Liver (tissue), 3 donors: ENCODE measurements around the gene CHRM4.

ENCODE experiments used
- EGR1 ChIP-seq, 2 donors: IDR thresholded peaks; 2 replicates each; pipeline ENCODE4 v1.6.1; 2016 to 2018; ENCODE audit warnings: antibody characterized with exemption in 2 of 2, low read depth in 2 of 2
- FOXA1 ChIP-seq: IDR thresholded peaks from 2 replicates; pipeline ENCODE4 v1.6.1; 2016; ENCODE audit warnings: antibody characterized with exemption
- GABPA ChIP-seq, 2 donors: IDR thresholded peaks in 1 of 2; conservative IDR thresholded peaks in 1 of 2; 2 replicates each; pipeline ENCODE4 v1.6.1; 2016; ENCODE audit warnings: antibody characterized with exemption in 2 of 2, mild to moderate bottlenecking in 1 of 2, moderate library complexity in 1 of 2
- HNF4G ChIP-seq: IDR thresholded peaks from 2 replicates; pipeline ENCODE4 v1.6.1; 2016; ENCODE audit warnings: antibody characterized with exemption
- RAD21 ChIP-seq, 2 donors: IDR thresholded peaks; 2 replicates each; pipeline ENCODE4 v1.6.1; 2016; ENCODE audit warnings: antibody characterized with exemption in 2 of 2, mild to moderate bottlenecking in 2 of 2
- TAF1 ChIP-seq: conservative IDR thresholded peaks from 2 replicates; pipeline ENCODE4 v1.6.1; 2016; ENCODE audit warnings: antibody characterized with exemption, mild to moderate bottlenecking
- YY1 ChIP-seq: IDR thresholded peaks from 2 replicates; pipeline ENCODE4 v1.6.1; 2016; ENCODE audit warnings: antibody characterized with exemption, mild to moderate bottlenecking
- TF ChIP-seq, protein P1 (sequence below): IDR thresholded peaks from 2 replicates; pipeline ENCODE4 v1.6.1; 2016; ENCODE audit warnings: antibody characterized with exemption, mild to moderate bottlenecking
- TF ChIP-seq, protein P2 (sequence below): fragments of 150-350 bp; IDR thresholded peaks from 2 replicates; pipeline ENCODE4 v1.5.1; 2017; ENCODE audit warnings: improper control_type of control experiment, low read depth, low read length; ENCODE audit not compliant: missing input control
- TF ChIP-seq, protein P3 (sequence below): IDR thresholded peaks from 2 replicates; pipeline ENCODE4 v1.6.1; 2016; ENCODE audit warnings: antibody characterized with exemption
- TF ChIP-seq, protein P4 (sequence below): IDR thresholded peaks from 2 replicates; pipeline ENCODE4 v1.6.1; 2016; ENCODE audit warnings: antibody characterized with exemption
- TF ChIP-seq, protein P5 (sequence below): IDR thresholded peaks from 2 replicates; pipeline ENCODE4 v1.6.1; 2016; ENCODE audit warnings: antibody characterized with exemption
- donor health status: healthy.
- donor health status: healthy.

DNA sequence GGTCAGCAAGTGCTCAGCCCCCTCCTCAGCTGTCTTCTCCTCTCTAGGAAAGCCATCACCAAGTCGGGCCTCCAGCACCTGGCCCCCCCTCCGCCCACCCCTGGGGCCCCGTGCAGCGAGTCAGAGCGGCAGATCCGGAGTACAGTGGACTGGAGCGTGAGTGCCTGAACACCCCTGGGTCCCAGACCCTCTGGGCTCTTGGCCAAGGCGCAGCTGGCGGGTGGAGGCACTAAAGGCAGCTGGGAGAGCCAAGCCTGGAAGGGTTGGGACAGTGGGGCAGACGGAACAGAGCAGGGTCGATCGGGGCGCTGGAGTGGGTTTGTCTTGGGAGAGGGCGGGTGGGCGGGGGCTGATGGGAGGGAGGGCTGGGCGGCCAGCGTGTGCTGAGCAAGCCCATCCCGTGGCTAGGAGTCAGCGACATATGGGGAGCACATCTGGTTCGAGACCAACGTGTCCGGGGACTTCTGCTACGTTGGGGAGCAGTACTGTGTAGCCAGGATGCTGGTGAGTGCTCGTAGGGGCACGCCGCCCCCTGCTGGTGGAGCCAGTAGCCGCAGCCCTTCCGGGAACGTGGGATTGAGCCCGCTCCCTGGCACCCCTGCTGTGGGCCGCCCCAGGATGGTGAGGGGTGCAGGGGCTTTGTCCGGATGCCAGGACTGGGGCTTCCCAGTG is 24.2 kb downstream of the CHRM4 start:
- TF ChIP-seq, protein P1, sequence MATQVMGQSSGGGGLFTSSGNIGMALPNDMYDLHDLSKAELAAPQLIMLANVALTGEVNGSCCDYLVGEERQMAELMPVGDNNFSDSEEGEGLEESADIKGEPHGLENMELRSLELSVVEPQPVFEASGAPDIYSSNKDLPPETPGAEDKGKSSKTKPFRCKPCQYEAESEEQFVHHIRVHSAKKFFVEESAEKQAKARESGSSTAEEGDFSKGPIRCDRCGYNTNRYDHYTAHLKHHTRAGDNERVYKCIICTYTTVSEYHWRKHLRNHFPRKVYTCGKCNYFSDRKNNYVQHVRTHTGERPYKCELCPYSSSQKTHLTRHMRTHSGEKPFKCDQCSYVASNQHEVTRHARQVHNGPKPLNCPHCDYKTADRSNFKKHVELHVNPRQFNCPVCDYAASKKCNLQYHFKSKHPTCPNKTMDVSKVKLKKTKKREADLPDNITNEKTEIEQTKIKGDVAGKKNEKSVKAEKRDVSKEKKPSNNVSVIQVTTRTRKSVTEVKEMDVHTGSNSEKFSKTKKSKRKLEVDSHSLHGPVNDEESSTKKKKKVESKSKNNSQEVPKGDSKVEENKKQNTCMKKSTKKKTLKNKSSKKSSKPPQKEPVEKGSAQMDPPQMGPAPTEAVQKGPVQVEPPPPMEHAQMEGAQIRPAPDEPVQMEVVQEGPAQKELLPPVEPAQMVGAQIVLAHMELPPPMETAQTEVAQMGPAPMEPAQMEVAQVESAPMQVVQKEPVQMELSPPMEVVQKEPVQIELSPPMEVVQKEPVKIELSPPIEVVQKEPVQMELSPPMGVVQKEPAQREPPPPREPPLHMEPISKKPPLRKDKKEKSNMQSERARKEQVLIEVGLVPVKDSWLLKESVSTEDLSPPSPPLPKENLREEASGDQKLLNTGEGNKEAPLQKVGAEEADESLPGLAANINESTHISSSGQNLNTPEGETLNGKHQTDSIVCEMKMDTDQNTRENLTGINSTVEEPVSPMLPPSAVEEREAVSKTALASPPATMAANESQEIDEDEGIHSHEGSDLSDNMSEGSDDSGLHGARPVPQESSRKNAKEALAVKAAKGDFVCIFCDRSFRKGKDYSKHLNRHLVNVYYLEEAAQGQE = no peak
- no peak for TF ChIP-seq EGR1 (IDR thresholded peaks at IDR 0.05; ENCODE audit: low read depth in 2 of 2)
- TF ChIP-seq, protein P2, sequence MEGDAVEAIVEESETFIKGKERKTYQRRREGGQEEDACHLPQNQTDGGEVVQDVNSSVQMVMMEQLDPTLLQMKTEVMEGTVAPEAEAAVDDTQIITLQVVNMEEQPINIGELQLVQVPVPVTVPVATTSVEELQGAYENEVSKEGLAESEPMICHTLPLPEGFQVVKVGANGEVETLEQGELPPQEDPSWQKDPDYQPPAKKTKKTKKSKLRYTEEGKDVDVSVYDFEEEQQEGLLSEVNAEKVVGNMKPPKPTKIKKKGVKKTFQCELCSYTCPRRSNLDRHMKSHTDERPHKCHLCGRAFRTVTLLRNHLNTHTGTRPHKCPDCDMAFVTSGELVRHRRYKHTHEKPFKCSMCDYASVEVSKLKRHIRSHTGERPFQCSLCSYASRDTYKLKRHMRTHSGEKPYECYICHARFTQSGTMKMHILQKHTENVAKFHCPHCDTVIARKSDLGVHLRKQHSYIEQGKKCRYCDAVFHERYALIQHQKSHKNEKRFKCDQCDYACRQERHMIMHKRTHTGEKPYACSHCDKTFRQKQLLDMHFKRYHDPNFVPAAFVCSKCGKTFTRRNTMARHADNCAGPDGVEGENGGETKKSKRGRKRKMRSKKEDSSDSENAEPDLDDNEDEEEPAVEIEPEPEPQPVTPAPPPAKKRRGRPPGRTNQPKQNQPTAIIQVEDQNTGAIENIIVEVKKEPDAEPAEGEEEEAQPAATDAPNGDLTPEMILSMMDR = peak; percentile 69
- peak; percentile 64 to 74 for TF ChIP-seq RAD21 (IDR thresholded peaks at IDR 0.05)
- TF ChIP-seq GABPA (IDR thresholded peaks at IDR 0.05 in 1 of 2, conservative IDR thresholded peaks at IDR 0.05 in 1 of 2) = no peak
- TF ChIP-seq HNF4G = no peak
- no peak for TF ChIP-seq TAF1
- TF ChIP-seq, protein P3, sequence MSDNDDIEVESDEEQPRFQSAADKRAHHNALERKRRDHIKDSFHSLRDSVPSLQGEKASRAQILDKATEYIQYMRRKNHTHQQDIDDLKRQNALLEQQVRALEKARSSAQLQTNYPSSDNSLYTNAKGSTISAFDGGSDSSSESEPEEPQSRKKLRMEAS = no peak
- TF ChIP-seq, protein P4, sequence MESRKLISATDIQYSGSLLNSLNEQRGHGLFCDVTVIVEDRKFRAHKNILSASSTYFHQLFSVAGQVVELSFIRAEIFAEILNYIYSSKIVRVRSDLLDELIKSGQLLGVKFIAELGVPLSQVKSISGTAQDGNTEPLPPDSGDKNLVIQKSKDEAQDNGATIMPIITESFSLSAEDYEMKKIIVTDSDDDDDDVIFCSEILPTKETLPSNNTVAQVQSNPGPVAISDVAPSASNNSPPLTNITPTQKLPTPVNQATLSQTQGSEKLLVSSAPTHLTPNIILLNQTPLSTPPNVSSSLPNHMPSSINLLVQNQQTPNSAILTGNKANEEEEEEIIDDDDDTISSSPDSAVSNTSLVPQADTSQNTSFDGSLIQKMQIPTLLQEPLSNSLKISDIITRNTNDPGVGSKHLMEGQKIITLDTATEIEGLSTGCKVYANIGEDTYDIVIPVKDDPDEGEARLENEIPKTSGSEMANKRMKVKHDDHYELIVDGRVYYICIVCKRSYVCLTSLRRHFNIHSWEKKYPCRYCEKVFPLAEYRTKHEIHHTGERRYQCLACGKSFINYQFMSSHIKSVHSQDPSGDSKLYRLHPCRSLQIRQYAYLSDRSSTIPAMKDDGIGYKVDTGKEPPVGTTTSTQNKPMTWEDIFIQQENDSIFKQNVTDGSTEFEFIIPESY = no peak
- TF ChIP-seq, protein P5, sequence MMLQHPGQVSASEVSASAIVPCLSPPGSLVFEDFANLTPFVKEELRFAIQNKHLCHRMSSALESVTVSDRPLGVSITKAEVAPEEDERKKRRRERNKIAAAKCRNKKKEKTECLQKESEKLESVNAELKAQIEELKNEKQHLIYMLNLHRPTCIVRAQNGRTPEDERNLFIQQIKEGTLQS = no peak
- no peak for TF ChIP-seq YY1
- no peak for TF ChIP-seq FOXA1
